Osteoblast (primary cell): ENCODE data around the gene NME7. TPM values are rescaled to one million over a fixed set of nuclear protein-coding genes. Genes with fewer than 3 reads are reported as not detected.

Experiments
- DNase-seq: peaks from one replicate; pipeline ENCODE4 v3.0.0; 2011; ENCODE audit warnings: low spot score, mixed read lengths; ENCODE audit not compliant: insufficient read length; ENCODE audit errors: missing footprints
- H2AFZ ChIP-seq: 2 replicates; pipeline ENCODE4 v1.6.0; 2011; ENCODE audit warnings: mild to moderate bottlenecking, low read length
- H3K27ac ChIP-seq: 2 replicates; pipeline ENCODE4 v1.5.1; 2011; ENCODE audit warnings: mild to moderate bottlenecking, low read depth, low read length, moderate library complexity
- H3K27me3 ChIP-seq: 2 replicates; pipeline ENCODE4 v1.6.0; 2012; ENCODE audit warnings: mild to moderate bottlenecking, control low read depth, inconsistent platforms, low read length, moderate library complexity; ENCODE audit not compliant: insufficient read depth
- H3K36me3 ChIP-seq: 2 replicates; pipeline ENCODE4 v1.5.1; 2011; ENCODE audit warnings: mild to moderate bottlenecking, low read length, control low read depth, moderate library complexity; ENCODE audit not compliant: insufficient read depth
- H3K4me1 ChIP-seq: 2 replicates; pipeline ENCODE4 v1.5.1; 2011; ENCODE audit warnings: mild to moderate bottlenecking, low read length, control low read depth, moderate library complexity; ENCODE audit not compliant: insufficient read depth
- H3K4me2 ChIP-seq: 2 replicates; pipeline ENCODE4 v1.6.0; 2011; ENCODE audit warnings: mild to moderate bottlenecking, low read length; ENCODE audit not compliant: insufficient read depth
- H3K4me3 ChIP-seq: fragments of 200-600 bp; sonication (generic); 3 replicates; pipeline ENCODE4 v1.5.1; 2012; ENCODE audit warnings: mild to moderate bottlenecking, low read length, inconsistent platforms; ENCODE audit not compliant: insufficient read depth
- H3K79me2 ChIP-seq: 2 replicates; pipeline ENCODE4 v1.6.0; 2012; ENCODE audit warnings: mild to moderate bottlenecking, low read length, control low read depth, inconsistent platforms; ENCODE audit not compliant: insufficient read depth
- H3K9me3 ChIP-seq: 2 replicates; pipeline ENCODE4 v1.5.1; 2011; ENCODE audit warnings: low read depth, low read length, control low read depth
- H4K20me1 ChIP-seq: 2 replicates; pipeline ENCODE4 v1.6.0; 2012; ENCODE audit warnings: mild to moderate bottlenecking, low read length, control low read depth; ENCODE audit not compliant: insufficient read depth
- CTCF ChIP-seq: IDR thresholded peaks from 2 replicates; pipeline ENCODE4 v1.5.1; 2011; ENCODE audit warnings: mild to moderate bottlenecking, low read depth, low read length, moderate library complexity; ENCODE audit errors: extremely low read depth
- total RNA-seq: library from RNA; depleted of rRNA; stranded (reverse); fragments of >200 nt; gene quantifications from 2 replicates; pipeline ENCODE4 v1.2.3, GENCODE V29; 2012

The NME7 gene
- total RNA-seq, 1 donor = 31.5 TPM

- H3K4me2 ChIP-seq = no peak overlapping the region
- H2AFZ ChIP-seq = no peak overlapping the region
- TF ChIP-seq CTCF = no peak
- no peaks in the 10 kb centered on the region for H3K9me3 ChIP-seq
- no peaks in the 10 kb centered on the region for H3K27me3 ChIP-seq
- no peaks in the 10 kb centered on the region for H3K79me2 ChIP-seq
- no peak for DNase-seq
- H3K4me1 ChIP-seq = peaks cover 15% of the 10 kb centered on the region
- no peaks in the 10 kb centered on the region for H3K36me3 ChIP-seq
- H3K27ac ChIP-seq = no peak overlapping the region
- no peaks in the 10 kb centered on the region for H4K20me1 ChIP-seq
- no peak overlapping the region for H3K4me3 ChIP-seq
Measured at GRCh38 chr1:169202791-169203665, 164.6 kb downstream of the NME7 start.

GRCh38 chr1:169201084-169201619 lies 166.4 kb downstream of the NME7 start:
- Histone ChIP-seq H3K4me1 (peaks cover 15% of the 10 kb centered on the region), H3K27ac (peak overlapping the region; percentile 42), H3K27me3 (no peaks in the 10 kb centered on the region), H3K4me3 (no peak overlapping the region), H3K36me3 (no peaks in the 10 kb centered on the region), H4K20me1 (no peaks in the 10 kb centered on the region), H2AFZ (no peak overlapping the region), H3K4me2 (peak overlapping the region; percentile 45), H3K9me3 (no peaks in the 10 kb centered on the region), H3K79me2 (no peaks in the 10 kb centered on the region)
- TF ChIP-seq CTCF = no peak
- peak; percentile 11 for DNase-seq

DNA sequence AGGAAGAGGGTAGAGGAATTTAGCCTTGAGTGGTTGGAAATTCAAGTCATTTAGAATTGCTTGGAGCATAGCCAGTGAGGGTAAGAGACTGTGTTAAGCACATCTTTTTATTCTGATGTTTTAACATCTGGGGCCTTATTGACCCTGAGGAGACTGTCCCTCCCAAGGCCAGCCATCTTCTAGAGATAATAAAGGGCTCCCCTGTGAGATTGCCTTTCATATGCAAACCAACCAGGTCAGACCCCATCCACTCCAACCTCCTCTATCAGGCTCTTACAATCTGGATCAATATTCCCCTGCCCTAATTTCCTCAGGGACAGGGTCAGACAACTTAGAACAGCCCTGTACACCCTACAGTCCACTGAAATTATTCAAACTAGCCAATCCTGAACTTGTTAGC lies 167.3 kb downstream of the NME7 start:
- Histone ChIP-seq H4K20me1 (no peaks in the 10 kb centered on the region), H3K79me2 (no peaks in the 10 kb centered on the region), H3K4me1 (peaks cover 15% of the 10 kb centered on the region), H2AFZ (no peak overlapping the region), H3K36me3 (no peaks in the 10 kb centered on the region), H3K27ac (no peak overlapping the region), H3K4me2 (no peak overlapping the region), H3K27me3 (no peaks in the 10 kb centered on the region), H3K4me3 (no peak overlapping the region), H3K9me3 (no peaks in the 10 kb centered on the region)
- no peak for DNase-seq
- TF ChIP-seq CTCF = no peak

- Histone ChIP-seq H4K20me1 (no peaks in the 10 kb centered on the region), H3K4me3 (no peak overlapping the region), H3K27ac (no peak overlapping the region), H3K4me1 (peaks cover 11% of the 10 kb centered on the region), H3K27me3 (no peaks in the 10 kb centered on the region), H3K36me3 (no peaks in the 10 kb centered on the region), H3K9me3 (no peaks in the 10 kb centered on the region), H3K79me2 (no peaks in the 10 kb centered on the region), H3K4me2 (no peak overlapping the region), H2AFZ (no peak overlapping the region)
- DNase-seq = no peak
- TF ChIP-seq CTCF = no peak
Measured at GRCh38 chr1:169196581-169196980, 171.0 kb downstream of the NME7 start.
